C4-2B (cell line): ENCODE measurements around the gene ARID3C.

Experiments
- CTCF ChIP-seq: fragments of 450-650 bp; conservative IDR thresholded peaks from 2 replicates; pipeline ENCODE4 v1.5.1; 2017; ENCODE audit warnings: mild to moderate bottlenecking
- ZFX ChIP-seq: fragments of 450-650 bp; IDR thresholded peaks from 2 replicates; pipeline ENCODE4 v1.6.1; 2017

- TF ChIP-seq CTCF (no peak), ZFX (no peak)
Observed at GRCh38 chr9:34576597-34577399, 52.1 kb downstream of the ARID3C start.
